Measurements from ENCODE around the gene KATNAL2.

Gene KATNAL2

DNA sequence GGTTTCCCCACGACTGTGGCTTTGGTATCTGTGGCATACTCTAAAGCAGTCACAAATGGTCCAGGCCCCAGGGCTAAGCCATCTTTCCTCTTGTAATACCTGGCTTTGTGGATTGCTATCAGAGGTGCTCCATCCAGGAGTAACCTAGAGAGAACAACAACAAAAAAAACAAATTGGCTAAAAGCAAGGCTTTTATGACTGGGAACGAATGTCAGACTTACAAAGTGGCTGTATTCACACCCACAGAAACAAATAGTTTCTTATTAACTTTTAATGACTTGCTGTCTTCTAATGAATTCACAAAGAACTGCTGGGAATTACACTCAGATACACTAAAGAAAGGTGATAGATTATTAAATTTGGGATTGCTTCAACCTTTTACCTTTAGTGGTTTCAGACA, 197.8 kb downstream of the KATNAL2 start:
- DNase-seq, result no peak

- DNase-seq, result no peak
These were observed 201.6 kb downstream of the KATNAL2 start for GRCh38 chr18:47118981-47119380.

GRCh38 chr18:47120428-47120827, 203.0 kb downstream of the KATNAL2 start:
- no peak for DNase-seq

- no peak for DNase-seq
These were observed 203.7 kb downstream of the KATNAL2 start for GRCh38 chr18:47121146-47121545.

DNA sequence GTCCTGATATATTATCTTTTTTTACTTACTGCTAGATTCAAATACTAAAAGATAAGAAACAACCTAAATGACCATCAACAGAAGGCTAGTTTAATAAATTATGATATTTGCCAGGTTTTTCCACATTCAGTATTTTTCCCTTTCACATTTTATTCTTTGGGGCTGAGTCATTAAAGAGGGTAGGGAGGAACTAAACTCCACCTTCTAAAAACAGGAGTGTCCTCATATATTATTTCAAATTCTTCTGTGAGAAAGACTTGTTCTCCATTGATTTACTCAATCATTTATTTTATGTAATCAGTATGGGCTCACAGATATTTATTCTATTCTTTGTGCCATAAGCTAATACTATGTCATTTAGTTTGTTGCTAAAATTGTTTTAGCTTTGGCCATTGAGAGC, 223.9 kb downstream of the KATNAL2 start:
- no peak for DNase-seq

GRCh38 chr18:47143153-47143552, 225.8 kb downstream of the KATNAL2 start:
- DNase-seq, result no peak

GRCh38 chr18:47143899-47144485, 226.6 kb downstream of the KATNAL2 start:
- no peak for DNase-seq

GRCh38 chr18:47146206-47146605, 228.8 kb downstream of the KATNAL2 start:
- no peak for DNase-seq

- DNase-seq, result no peak
These were observed 232.1 kb downstream of the KATNAL2 start for GRCh38 chr18:47149457-47150028.

DNA sequence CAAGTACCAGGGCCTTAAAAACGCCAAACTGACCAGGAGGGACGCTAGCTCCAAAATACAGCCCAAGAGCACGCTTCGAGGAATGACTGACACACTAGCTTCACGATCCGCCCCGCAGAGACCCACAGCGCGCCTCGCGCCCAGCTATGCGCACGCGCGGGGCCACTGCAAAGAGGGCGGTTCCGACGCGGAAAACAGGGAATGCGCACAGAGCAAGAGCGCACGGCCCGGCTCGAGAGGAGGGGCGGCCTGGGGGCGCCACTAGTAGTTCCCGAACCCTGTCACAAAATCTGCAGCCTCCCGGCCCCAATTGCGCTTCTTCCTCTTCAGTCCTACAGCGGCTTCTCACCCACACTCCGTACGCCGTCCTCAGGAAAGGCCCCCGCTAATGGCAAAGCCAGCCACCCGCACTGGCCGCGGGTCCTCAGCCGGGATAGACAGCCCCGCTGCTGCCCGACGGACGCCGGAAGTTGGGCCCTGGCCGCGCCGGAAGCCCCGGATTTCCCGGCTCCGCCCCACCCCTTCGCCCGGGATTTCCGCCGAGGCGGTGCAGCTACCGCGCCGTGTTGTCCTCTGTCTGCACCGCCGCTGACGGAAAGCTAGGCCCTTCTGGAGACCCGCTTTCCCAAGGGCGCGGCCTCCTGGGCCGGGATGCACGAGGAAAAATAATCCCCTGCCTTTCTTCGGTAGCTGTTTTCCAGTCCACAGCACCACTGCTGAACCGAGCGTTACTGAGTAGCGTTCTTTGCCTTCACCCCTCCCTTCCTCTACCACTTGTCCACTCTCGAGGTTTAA, 232.8 kb downstream of the KATNAL2 start, which contains the start of gene HDHD2:
Gene HDHD2, minus strand, starts transcription at position 472 of the 795 bp plus-strand sequence. CDS start 14,061 bp downstream, outside the sequence.
- peak; percentile 44 to 56 (median 50) for DNase-seq

DNA sequence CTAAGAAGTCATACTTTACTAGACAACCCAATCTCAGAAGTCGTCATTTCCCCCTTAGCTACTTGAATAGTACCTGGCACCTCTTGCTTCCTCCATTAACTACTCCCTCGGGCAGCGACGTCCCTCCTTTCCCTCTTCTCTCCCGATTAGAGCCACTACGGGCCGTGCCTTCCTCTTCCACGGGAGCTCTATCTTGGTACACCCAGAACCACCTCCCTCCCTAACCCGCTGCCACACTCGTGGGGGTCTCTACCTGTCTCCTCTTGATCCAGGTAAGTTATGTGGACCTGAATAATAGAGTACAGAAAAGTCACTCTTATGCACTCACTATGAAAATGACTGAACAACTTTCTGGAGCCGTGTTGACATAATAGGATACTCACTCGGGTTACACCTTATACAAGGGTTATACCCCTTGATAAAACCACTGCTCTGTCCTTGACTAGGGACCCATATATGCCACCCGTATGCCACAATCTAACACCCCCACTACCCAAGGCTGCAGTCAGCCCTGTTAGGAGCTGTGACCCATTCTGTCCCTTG, 233.5 kb downstream of the KATNAL2 start:
- peak in 1 of 4 experiments; percentile 3 for DNase-seq

DNA sequence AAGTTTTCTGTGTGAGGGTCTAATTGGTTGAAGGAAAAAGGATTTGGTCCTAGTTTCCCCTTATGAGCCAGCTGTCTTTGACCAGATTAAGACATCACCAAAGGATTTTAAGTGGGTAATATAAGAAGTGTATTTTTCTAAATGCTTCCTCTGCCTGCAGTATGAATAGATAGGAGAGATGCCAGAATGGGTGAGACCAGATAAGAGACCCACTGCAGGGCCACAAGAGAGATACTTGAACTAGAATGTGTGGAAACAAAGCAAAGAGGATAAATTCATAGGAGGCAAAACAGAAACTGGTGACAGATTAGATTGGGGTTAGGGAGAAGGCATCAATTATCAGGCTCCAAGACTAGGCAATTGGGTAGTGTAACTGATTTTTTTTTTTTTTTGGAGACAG, 234.0 kb downstream of the KATNAL2 start:
- no peak for DNase-seq

Measured in activated CD4-positive, CD25-positive, alpha-beta regulatory T cell (primary cell).